SH-SY5Y (cell line): Measurements from ENCODE around the gene GRIA1.

Source experiments
- GATA2 ChIP-seq: IDR thresholded peaks from 2 replicates; pipeline ENCODE4 v1.6.1; 2011; ENCODE audit warnings: mild to moderate bottlenecking, low read depth, low read length
- GATA3 ChIP-seq: IDR thresholded peaks from 2 replicates; pipeline ENCODE4 v1.6.1; 2011; ENCODE audit warnings: low read depth, mild to moderate bottlenecking, low read length, moderate library complexity

DNA sequence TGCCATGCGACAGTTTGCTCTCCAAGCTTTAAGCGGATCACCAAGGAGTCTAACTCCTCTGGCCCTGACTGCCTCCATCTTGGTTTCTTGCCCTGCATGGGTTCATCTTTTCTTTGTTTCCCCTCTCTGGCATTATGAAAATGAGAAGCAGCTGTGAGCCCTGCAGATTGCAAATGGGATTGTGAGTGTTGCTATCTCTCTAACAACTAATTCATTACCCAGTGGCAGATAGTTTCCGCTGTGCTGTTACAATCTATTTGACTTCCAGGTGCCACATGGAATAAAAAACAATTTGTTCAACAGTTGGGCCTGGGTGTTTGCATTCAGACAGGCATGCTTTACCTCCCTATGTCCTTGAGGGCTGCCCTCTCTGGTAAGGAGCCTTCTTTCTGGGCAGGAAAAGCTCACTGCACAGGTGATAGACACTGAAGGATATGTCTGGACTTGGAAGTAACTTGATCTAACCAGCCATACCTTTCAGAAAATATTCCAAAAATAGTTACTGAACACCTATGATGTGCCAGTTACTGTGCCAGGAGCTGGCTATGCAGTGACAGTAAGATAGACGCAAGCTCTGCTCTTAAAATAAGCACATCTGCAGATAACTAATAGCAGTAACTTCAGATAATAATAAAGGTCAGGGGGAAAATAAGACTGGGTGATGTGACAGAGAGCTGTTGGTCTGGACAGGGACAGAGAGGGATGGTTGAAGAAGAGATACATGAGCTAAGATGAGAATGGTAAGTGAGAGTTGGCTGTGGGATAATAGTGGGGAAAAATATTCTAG lies 40.1 kb downstream of the GRIA1 start:
- TF ChIP-seq GATA3, result no peak
- peak; percentile 37; the same call in 1 of the 2 replicates for TF ChIP-seq GATA2
